ENCODE data around the gene RYR1.

DNA sequence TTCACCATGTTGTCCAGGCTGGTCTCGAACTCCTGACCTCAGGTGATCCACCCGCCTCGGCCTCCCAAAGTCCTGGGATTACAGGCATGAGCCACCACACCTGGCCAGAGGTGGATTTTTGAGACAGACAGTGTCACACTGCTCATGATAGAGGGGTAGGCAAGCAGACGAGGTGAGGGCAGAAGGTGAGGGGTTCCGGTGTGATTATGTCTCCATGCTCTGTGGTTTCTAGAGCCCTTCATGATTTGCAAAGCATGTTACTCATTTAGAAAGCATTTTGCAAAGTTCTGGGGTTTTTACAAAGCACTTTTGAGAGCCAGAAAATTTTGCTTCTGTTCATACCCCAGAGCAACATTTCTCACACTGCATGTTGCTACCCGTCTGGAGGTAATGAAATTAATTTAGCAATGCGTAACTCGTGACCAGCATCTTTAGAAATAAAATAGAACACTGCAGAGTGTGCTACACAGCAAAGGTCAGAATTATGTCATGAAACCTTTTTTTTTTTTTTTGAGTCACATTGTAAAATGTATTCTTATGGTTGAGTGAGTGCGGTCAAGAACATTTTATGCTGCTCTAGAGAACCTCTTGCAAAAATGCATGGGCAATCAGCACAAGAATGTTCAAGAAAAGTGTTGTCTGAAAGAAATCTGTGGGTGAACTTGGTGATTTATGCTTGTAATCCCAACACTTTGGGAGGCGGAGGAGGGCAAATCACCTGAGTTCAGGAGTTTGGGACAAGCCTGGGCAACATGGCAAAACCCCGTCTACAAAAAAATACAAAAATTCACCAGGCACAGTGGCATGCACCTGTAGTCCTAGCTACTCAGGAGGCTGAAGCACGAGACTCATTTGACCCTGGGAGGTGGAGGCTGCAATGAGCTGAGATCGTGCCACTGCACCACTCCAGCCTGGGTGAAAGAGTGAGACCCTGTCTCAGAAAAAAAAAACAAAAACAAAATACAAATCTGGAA lies 126.2 kb downstream of the RYR1 start:
- no peak for TF ChIP-seq CTCF (conservative IDR thresholded peaks at IDR 0.05; ENCODE audit: low read length)
- no peak for TF ChIP-seq EZH2phosphoT487 (IDR thresholded peaks at IDR 0.05; ENCODE audit: borderline replicate concordance, low read depth, low read length)

Data from OCI-LY7 (cell line).